ENCODE measurements around the gene SEBOX. TPM values are rescaled to one million over a fixed set of nuclear protein-coding genes. Genes with fewer than 3 reads are reported as not detected.

SEBOX gene
- total RNA-seq, 1 donor from 2014 or later: not detected

DNA sequence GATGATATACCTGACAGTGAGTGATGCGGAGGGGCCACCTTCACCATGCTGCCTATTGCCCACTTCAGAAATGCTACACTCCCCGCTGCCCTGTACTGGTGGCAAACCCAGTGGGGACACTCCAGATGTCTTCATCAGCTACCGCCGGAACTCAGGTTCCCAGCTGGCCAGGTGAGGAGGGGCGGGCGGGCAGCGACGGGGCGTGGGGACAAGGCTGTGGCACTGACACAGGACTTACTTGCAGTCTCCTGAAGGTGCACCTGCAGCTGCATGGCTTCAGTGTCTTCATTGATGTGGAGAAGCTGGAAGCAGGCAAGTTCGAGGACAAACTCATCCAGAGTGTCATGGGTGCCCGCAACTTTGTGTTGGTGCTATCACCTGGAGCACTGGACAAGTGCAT, 23.1 kb upstream of the SEBOX start:
- no peak for DNase-seq (ENCODE audit: low spot score)
- H3K4me1 Mint-ChIP-seq (ENCODE audit: low read depth): no peaks in the 10 kb centered on the region
- H3K27me3 Mint-ChIP-seq (ENCODE audit: low read depth): no peaks in the 10 kb centered on the region
- H3K4me3 Mint-ChIP-seq (ENCODE audit: unreplicated experiment): no peak overlapping the region
- TF ChIP-seq, protein P1, sequence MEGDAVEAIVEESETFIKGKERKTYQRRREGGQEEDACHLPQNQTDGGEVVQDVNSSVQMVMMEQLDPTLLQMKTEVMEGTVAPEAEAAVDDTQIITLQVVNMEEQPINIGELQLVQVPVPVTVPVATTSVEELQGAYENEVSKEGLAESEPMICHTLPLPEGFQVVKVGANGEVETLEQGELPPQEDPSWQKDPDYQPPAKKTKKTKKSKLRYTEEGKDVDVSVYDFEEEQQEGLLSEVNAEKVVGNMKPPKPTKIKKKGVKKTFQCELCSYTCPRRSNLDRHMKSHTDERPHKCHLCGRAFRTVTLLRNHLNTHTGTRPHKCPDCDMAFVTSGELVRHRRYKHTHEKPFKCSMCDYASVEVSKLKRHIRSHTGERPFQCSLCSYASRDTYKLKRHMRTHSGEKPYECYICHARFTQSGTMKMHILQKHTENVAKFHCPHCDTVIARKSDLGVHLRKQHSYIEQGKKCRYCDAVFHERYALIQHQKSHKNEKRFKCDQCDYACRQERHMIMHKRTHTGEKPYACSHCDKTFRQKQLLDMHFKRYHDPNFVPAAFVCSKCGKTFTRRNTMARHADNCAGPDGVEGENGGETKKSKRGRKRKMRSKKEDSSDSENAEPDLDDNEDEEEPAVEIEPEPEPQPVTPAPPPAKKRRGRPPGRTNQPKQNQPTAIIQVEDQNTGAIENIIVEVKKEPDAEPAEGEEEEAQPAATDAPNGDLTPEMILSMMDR (IDR thresholded peaks at IDR 0.05): no peak
- no peak overlapping the region for H3K27ac Mint-ChIP-seq (ENCODE audit: unreplicated experiment)
- H3K9me3 Mint-ChIP-seq (ENCODE audit: low read depth): no peaks in the 10 kb centered on the region
- peaks cover 32% of the 10 kb centered on the region for H3K36me3 Mint-ChIP-seq (ENCODE audit: low read depth)

DNA sequence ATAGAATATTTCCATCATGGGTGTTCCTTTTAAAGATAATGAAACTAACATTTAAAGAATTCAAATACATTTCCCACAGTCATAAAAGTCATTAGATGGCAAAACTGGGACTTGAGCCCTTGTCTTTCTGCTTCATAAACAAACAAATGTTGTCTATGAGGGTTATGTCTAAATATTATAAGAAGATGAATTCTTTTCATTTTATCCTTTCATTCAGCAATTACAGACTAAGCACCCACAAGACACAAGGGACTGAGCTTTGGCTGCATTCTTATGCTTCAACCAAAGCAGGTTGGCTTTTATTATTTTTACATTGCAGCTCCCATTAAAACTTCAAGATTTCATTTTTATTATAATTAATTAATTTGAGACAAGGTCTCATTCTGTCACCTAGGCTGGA, 21.4 kb upstream of the SEBOX start:
- no peak for DNase-seq (ENCODE audit: low spot score)

GRCh38 chr17:28385406-28385805, 20.4 kb upstream of the SEBOX start:
- no peak overlapping the region for H3K4me3 Mint-ChIP-seq (ENCODE audit: unreplicated experiment)
- TF ChIP-seq, protein P1 (IDR thresholded peaks at IDR 0.05): no peak
- H3K27ac Mint-ChIP-seq (ENCODE audit: unreplicated experiment): no peak overlapping the region
- no peaks in the 10 kb centered on the region for H3K4me1 Mint-ChIP-seq (ENCODE audit: low read depth)
- H3K9me3 Mint-ChIP-seq (ENCODE audit: low read depth): no peaks in the 10 kb centered on the region
- peak; percentile 66 for DNase-seq (ENCODE audit: low spot score)
- H3K36me3 Mint-ChIP-seq (ENCODE audit: low read depth): peaks cover 27% of the 10 kb centered on the region
- H3K27me3 Mint-ChIP-seq (ENCODE audit: low read depth): no peaks in the 10 kb centered on the region

More for the DNA sequence above, 21.4 kb upstream of the SEBOX start:
- TF ChIP-seq, protein P1 (IDR thresholded peaks at IDR 0.05): no peak
- Mint-ChIP-seq H3K36me3 (ENCODE audit: low read depth) (peaks cover 35% of the 10 kb centered on the region), H3K4me1 (ENCODE audit: low read depth) (no peaks in the 10 kb centered on the region), H3K27me3 (ENCODE audit: low read depth) (no peaks in the 10 kb centered on the region), H3K27ac (ENCODE audit: unreplicated experiment) (no peak overlapping the region), H3K9me3 (ENCODE audit: low read depth) (no peaks in the 10 kb centered on the region), H3K4me3 (ENCODE audit: unreplicated experiment) (no peak overlapping the region)

- no peaks in the 10 kb centered on the region for H3K4me1 Mint-ChIP-seq (ENCODE audit: low read depth)
- no peak overlapping the region for H3K4me3 Mint-ChIP-seq (ENCODE audit: unreplicated experiment)
- H3K27me3 Mint-ChIP-seq (ENCODE audit: low read depth): no peaks in the 10 kb centered on the region
- no peaks in the 10 kb centered on the region for H3K9me3 Mint-ChIP-seq (ENCODE audit: low read depth)
- TF ChIP-seq, protein P1 (IDR thresholded peaks at IDR 0.05): no peak
- DNase-seq (ENCODE audit: low spot score): no peak
- peaks cover 24% of the 10 kb centered on the region for H3K36me3 Mint-ChIP-seq (ENCODE audit: low read depth)
- H3K27ac Mint-ChIP-seq (ENCODE audit: unreplicated experiment): no peak overlapping the region
Observed at GRCh38 chr17:28385037-28385400, 20.0 kb upstream of the SEBOX start.

DNA sequence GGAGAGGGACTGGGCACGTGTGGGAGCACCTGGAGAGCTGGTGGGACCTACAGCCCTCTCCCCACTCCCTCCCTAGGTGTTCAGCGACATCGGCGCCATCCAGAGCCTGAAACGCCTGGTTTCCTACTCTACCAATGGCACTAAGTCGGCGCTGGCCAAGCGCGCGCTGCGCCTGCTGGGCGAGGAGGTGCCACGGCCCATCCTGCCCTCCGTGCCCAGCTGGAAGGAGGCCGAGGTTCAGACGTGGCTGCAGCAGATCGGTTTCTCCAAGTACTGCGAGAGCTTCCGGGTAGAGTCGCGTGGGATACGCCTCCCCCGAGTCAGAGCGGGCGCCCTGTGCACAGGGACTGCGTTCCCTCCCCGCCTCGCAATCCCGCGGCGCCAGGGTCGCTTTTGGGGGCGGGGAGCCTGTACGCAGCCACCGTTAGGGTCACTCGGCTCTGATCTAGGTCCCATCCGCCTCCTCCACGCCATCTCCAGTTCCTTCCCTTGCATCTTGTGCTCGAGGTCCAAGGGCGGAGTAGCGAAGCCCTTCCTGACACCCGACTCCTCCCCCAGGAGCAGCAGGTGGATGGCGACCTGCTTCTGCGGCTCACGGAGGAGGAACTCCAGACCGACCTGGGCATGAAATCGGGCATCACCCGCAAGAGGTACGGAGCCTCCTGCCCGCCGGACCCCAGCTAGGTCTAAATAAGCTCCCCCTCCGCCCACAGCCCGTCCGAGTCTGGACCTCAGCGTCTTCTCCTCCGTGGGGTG, 19.5 kb upstream of the SEBOX start:
- H3K4me3 Mint-ChIP-seq (ENCODE audit: unreplicated experiment): no peak overlapping the region
- peak; percentile 86 for DNase-seq (ENCODE audit: low spot score)
- no peak overlapping the region for H3K27ac Mint-ChIP-seq (ENCODE audit: unreplicated experiment)
- H3K9me3 Mint-ChIP-seq (ENCODE audit: low read depth): no peaks in the 10 kb centered on the region
- peaks cover 19% of the 10 kb centered on the region for H3K36me3 Mint-ChIP-seq (ENCODE audit: low read depth)
- H3K4me1 Mint-ChIP-seq (ENCODE audit: low read depth): no peaks in the 10 kb centered on the region
- no peaks in the 10 kb centered on the region for H3K27me3 Mint-ChIP-seq (ENCODE audit: low read depth)
- TF ChIP-seq, protein P1 (IDR thresholded peaks at IDR 0.05): no peak

All from chondrocyte (in vitro differentiated cells).